Measurements from ENCODE around the gene PTX4. TPM values are rescaled to one million over a fixed set of nuclear protein-coding genes. Genes with fewer than 3 reads are reported as not detected.

PTX4 gene
- polyA plus RNA-seq, 1 of the 3 experiments (the other 2 are of a cell fraction) = not detected

DNA sequence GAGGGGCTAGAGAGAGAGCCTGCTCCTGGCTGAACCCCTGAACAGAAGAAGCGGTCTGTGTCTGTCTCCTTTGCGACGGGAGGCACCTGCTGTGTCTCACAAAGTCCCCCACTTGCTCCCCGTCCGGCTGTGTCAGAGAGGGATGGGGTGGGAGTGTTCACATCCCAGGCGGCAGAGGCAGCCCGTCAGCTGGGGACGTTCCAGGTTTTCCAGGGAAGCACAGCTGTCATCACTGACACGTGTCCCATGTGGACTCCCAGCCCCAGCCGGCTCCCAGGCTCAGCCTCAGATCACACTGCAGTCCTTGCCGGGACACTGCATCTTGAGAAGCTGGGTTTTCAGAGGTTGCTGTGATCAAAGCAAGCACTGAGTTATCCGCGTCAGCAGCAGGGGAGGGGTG is 6.0 kb upstream of the PTX4 start:
- Histone ChIP-seq H3K27me3 (ENCODE audit: insufficient read depth) (no peaks in the 10 kb centered on the region), H3K4me3 (ENCODE audit: low read depth in 2 of 2, low read length in 1 of 2) (no peak overlapping the region; a peak in 1 of 4 replicates), H3K27ac (ENCODE audit: low read depth in 2 of 2, low read length in 1 of 2) (no peak overlapping the region), H4K20me1 (ENCODE audit: insufficient read depth) (no peaks in the 10 kb centered on the region), H2AFZ (ENCODE audit: low read depth) (no peak overlapping the region), H3K79me2 (ENCODE audit: insufficient read depth) (peaks cover 17% of the 10 kb centered on the region; the same call in 1 of the 2 replicates), H3K9me3 (no peaks in the 10 kb centered on the region), H3K4me2 (peak overlapping the region; percentile 95), H3K36me3 (replicated peaks in 1 of 2; ENCODE audit: control insufficient read depth in 1 of 2, insufficient read depth in 2 of 2, low read length in 1 of 2) (peaks cover 0 to 33% of the 10 kb centered on the region in 2 experiments), H3K9ac (no peak overlapping the region; the same call in 1 of the 2 replicates), H3K9me2 (no peaks in the 10 kb centered on the region), H3K4me1 (ENCODE audit: control insufficient read depth in 1 of 2, insufficient read depth in 2 of 2, low read depth in 1 of 2, low read length in 1 of 2) (peaks cover 0 to 17% of the 10 kb centered on the region in 2 experiments; a peak in 1 of 4 replicates), H3F3A (replicated peaks; ENCODE audit: insufficient read depth) (no peaks in the 10 kb centered on the region)
- no peak for DNase-seq
- 94% methylated on average over 7 of the region's 13 CpGs for WGBS (ENCODE audit: low lambda C conversion rate)
- ChIA-PET POLR2A (no interaction called here), CTCF (interaction anchor here (0.6 to 1.4 kb wide), 6 partner anchors 16 to 715 kb away, joined by 3 to 5 read pairs (median 4); partner anchors contain the start of gene MAPK8IP3)
- TF ChIP-seq, protein P1, sequence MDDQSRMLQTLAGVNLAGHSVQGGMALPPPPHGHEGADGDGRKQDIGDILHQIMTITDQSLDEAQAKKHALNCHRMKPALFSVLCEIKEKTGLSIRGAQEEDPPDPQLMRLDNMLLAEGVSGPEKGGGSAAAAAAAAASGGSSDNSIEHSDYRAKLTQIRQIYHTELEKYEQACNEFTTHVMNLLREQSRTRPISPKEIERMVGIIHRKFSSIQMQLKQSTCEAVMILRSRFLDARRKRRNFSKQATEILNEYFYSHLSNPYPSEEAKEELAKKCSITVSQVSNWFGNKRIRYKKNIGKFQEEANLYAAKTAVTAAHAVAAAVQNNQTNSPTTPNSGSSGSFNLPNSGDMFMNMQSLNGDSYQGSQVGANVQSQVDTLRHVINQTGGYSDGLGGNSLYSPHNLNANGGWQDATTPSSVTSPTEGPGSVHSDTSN (IDR thresholded peaks at IDR 0.05) = no peak
- TF ChIP-seq SIN3A (IDR thresholded peaks at IDR 0.05; ENCODE audit: borderline replicate concordance, low read depth, low read length) (no peak), EP300 (IDR thresholded peaks at IDR 0.05; ENCODE audit: borderline replicate concordance in 1 of 2, low read depth in 1 of 2, low read length in 1 of 2) (no peak), CTCF (IDR thresholded peaks at IDR 0.05) (no peak), RAD21 (IDR thresholded peaks at IDR 0.05; ENCODE audit: low read length) (no peak), GABPA (IDR thresholded peaks at IDR 0.05; ENCODE audit: low read depth) (no peak), MEF2A (IDR thresholded peaks at IDR 0.05; ENCODE audit: borderline replicate concordance, low read depth) (no peak), MXI1 (IDR thresholded peaks at IDR 0.05; ENCODE audit: low read depth, low read length) (no peak), EZH2phosphoT487 (IDR thresholded peaks at IDR 0.05; ENCODE audit: borderline replicate concordance, low read depth) (no peak)
- TF ChIP-seq, protein P2, sequence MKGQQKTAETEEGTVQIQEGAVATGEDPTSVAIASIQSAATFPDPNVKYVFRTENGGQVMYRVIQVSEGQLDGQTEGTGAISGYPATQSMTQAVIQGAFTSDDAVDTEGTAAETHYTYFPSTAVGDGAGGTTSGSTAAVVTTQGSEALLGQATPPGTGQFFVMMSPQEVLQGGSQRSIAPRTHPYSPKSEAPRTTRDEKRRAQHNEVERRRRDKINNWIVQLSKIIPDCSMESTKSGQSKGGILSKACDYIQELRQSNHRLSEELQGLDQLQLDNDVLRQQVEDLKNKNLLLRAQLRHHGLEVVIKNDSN (IDR thresholded peaks at IDR 0.05; ENCODE audit: borderline replicate concordance, low read depth) = no peak
- TF ChIP-seq, protein P3, sequence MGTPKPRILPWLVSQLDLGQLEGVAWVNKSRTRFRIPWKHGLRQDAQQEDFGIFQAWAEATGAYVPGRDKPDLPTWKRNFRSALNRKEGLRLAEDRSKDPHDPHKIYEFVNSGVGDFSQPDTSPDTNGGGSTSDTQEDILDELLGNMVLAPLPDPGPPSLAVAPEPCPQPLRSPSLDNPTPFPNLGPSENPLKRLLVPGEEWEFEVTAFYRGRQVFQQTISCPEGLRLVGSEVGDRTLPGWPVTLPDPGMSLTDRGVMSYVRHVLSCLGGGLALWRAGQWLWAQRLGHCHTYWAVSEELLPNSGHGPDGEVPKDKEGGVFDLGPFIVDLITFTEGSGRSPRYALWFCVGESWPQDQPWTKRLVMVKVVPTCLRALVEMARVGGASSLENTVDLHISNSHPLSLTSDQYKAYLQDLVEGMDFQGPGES (IDR thresholded peaks at IDR 0.05; ENCODE audit: low read depth, low read length) = no peak
